SK-N-MC (cell line): ENCODE measurements around the gene MKLN1.

Source experiments
- EZH2 ChIP-seq: fragments of 200-600 bp; sonication (generic); IDR thresholded peaks from one replicate; pipeline ENCODE4 v1.6.1; 2017; ENCODE audit warnings: antibody characterized with exemption
- POLR2AphosphoS5 ChIP-seq: IDR thresholded peaks from 2 replicates; pipeline ENCODE4 v1.6.1; 2012; ENCODE audit warnings: mild to moderate bottlenecking, low read depth, low read length, borderline replicate concordance

DNA sequence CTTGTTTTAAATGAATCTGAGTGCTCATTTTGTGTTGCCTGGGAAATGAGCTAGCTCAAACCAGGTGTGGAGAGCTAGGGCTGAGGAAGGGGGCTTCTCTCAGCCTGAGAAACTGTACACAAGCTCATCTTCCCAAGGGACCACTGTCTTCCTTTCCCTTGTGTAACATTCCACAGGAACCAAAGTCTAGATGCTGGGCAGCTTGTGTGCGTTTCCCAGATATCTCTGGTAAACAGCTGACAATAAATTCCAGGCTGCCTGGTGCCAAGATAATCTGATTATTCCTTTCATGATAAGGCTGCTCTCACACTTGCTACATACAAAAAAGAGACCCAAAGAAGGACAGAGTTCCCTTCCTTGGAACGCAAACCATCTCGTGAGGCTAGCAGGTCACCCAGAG, 33.1 kb upstream of the MKLN1 start:
- TF ChIP-seq POLR2AphosphoS5 (no peak), EZH2 (no peak)
